ENCODE results near the gene SERINC2. TPM values are rescaled to one million over a fixed set of nuclear protein-coding genes. Genes with fewer than 3 reads are reported as not detected.

SERINC2 gene
- total RNA-seq, 1 donor from 2014 or later: 30.4 TPM

DNA sequence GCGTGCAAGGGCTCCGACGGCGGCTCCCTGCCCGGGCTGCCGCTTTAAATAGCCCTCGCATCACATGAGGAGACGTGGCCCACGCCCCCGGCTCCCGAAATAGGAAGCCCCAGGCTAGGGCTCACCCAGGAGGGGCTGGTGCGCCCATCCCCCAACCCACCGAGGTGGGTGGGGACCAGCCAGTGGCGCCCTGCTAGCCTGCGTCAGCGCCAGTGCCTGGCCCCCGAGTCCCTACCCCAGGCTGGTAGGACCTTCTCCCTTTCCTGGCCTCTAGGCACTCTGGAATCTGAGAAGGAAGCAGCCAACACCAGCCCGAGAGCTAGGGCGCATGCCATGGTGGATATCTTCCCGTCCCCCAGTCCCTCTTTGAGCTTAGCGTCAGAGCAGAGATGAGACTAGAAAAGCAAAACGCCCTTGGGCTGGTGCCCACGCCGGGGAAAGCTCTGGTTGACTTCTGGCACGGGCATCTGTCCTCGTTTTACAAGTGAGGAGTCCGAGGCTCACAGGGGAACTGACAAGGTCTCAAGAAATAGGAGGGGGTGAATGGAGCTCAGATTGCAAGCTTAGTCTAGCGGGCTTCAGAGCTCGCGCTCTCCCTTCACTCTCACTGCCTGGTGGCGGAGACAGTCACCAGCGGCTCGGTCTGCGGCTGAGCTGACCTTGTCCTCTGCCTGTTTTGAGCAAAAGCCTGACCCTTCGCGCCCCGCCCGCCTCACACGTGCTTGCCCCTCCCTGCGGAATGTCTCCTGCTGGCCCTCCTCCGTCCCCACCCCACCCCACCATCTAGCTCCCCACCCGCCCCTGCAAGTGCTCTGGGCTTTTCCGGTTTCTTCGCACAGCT, 39.7 kb upstream of the SERINC2 start, which contains the start of gene FABP3:
Gene FABP3 (minus strand): TSS at position 21 of the 841 bp plus-strand sequence. CDS start 62 bp downstream, outside the sequence.
- Mint-ChIP-seq H3K27ac (ENCODE audit: unreplicated experiment) (peak within 1 kb of the TSS; percentile 95), H3K4me3 (ENCODE audit: unreplicated experiment) (peak within 1 kb of the TSS; percentile 76), H3K9me3 (ENCODE audit: unreplicated experiment) (no peaks in the 10 kb centered on the region), H3K36me3 (ENCODE audit: low read depth, unreplicated experiment) (peaks cover 6% of the 10 kb centered on the region), H3K27me3 (ENCODE audit: low read depth, unreplicated experiment) (no peaks in the 10 kb centered on the region), H3K4me1 (ENCODE audit: low read depth, unreplicated experiment) (peaks cover 28% of the 10 kb centered on the region)
- no peak for TF ChIP-seq EZH2 (IDR thresholded peaks at IDR 0.05; ENCODE audit: insufficient read depth, low read length)
- TF ChIP-seq, protein P1, sequence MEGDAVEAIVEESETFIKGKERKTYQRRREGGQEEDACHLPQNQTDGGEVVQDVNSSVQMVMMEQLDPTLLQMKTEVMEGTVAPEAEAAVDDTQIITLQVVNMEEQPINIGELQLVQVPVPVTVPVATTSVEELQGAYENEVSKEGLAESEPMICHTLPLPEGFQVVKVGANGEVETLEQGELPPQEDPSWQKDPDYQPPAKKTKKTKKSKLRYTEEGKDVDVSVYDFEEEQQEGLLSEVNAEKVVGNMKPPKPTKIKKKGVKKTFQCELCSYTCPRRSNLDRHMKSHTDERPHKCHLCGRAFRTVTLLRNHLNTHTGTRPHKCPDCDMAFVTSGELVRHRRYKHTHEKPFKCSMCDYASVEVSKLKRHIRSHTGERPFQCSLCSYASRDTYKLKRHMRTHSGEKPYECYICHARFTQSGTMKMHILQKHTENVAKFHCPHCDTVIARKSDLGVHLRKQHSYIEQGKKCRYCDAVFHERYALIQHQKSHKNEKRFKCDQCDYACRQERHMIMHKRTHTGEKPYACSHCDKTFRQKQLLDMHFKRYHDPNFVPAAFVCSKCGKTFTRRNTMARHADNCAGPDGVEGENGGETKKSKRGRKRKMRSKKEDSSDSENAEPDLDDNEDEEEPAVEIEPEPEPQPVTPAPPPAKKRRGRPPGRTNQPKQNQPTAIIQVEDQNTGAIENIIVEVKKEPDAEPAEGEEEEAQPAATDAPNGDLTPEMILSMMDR (IDR thresholded peaks at IDR 0.05; ENCODE audit: insufficient read depth, low read depth, low read length): no peak
- Histone ChIP-seq H3K4me1 (ENCODE audit: insufficient read depth, low read length) (peaks cover 27% of the 10 kb centered on the region), H3K79me2 (ENCODE audit: insufficient read depth, low read length) (no peaks in the 10 kb centered on the region), H3K4me3 (ENCODE audit: insufficient read depth, low read depth, low read length) (peak within 1 kb of the TSS; percentile 62), H3K27ac (ENCODE audit: low read depth, low read length) (peak within 1 kb of the TSS; percentile 60), H4K20me1 (ENCODE audit: insufficient read depth, low read length) (no peaks in the 10 kb centered on the region), H3K9ac (ENCODE audit: low read length) (peak within 1 kb of the TSS; percentile 84), H3K27me3 (ENCODE audit: insufficient read depth, low read length) (no peaks in the 10 kb centered on the region), H3K4me2 (ENCODE audit: low read length) (peak within 1 kb of the TSS; percentile 97), H2AFZ (ENCODE audit: low read depth, low read length) (peak within 1 kb of the TSS; percentile 94), H3K9me3 (ENCODE audit: insufficient read depth, low read depth, low read length) (no peaks in the 10 kb centered on the region), H3K36me3 (ENCODE audit: insufficient read depth, low read length) (no peaks in the 10 kb centered on the region)
- FAIRE-seq: no peak
- peak; percentile 47 for DNase-seq (ENCODE audit: low read depth)

DNA sequence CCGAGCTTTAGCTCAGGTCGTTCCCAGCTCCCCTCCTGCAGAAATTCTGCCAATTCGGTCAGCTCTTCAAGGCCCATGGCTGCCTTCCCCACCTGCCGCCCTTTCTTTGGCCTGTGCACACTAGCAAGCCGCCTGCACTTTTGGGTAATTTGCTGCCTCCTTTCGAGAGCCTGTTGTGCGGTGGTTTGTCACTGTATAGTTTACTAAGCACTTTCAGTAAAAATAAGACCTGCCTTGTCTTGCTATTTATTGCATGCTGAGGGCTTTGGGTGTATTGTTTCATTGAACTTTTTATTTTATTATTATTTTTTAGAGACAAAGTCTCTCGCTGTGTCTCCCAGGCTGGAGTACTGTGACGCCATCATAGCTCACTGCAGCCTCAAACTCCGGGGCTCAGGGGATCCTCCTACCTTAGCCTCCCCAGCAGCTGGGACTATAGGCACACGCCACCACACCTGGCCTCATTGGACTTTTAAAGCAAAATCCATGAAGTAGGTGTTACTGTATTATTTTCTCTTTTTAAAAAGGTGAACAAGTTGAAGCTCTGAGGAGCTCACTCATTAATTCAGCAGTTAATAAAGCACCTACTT, 39.0 kb upstream of the SERINC2 start:
- Mint-ChIP-seq H3K27me3 (ENCODE audit: low read depth, unreplicated experiment) (no peaks in the 10 kb centered on the region), H3K4me3 (ENCODE audit: unreplicated experiment) (peak overlapping the region; percentile 76), H3K9me3 (ENCODE audit: unreplicated experiment) (no peaks in the 10 kb centered on the region), H3K36me3 (ENCODE audit: low read depth, unreplicated experiment) (peaks cover 3% of the 10 kb centered on the region), H3K27ac (ENCODE audit: unreplicated experiment) (peak overlapping the region; percentile 95), H3K4me1 (ENCODE audit: low read depth, unreplicated experiment) (peaks cover 22% of the 10 kb centered on the region)
- peaks cover 27% of the 10 kb centered on the region for H3K4me1 ChIP-seq (ENCODE audit: insufficient read depth, low read length)
- H3K79me2 ChIP-seq (ENCODE audit: insufficient read depth, low read length): no peaks in the 10 kb centered on the region
- H4K20me1 ChIP-seq (ENCODE audit: insufficient read depth, low read length): no peaks in the 10 kb centered on the region
- DNase-seq (ENCODE audit: low read depth): no peak
- peak overlapping the region; percentile 97 for H3K4me2 ChIP-seq (ENCODE audit: low read length)
- H3K36me3 ChIP-seq (ENCODE audit: insufficient read depth, low read length): no peaks in the 10 kb centered on the region
- H3K9me3 ChIP-seq (ENCODE audit: insufficient read depth, low read depth, low read length): no peaks in the 10 kb centered on the region
- H3K27ac ChIP-seq (ENCODE audit: low read depth, low read length): no peak overlapping the region
- no peak for FAIRE-seq
- peak overlapping the region; percentile 30 for H2AFZ ChIP-seq (ENCODE audit: low read depth, low read length)
- no peaks in the 10 kb centered on the region for H3K27me3 ChIP-seq (ENCODE audit: insufficient read depth, low read length)
- TF ChIP-seq, protein P1 (IDR thresholded peaks at IDR 0.05; ENCODE audit: insufficient read depth, low read depth, low read length): no peak
- no peak for TF ChIP-seq EZH2 (IDR thresholded peaks at IDR 0.05; ENCODE audit: insufficient read depth, low read length)
- no peak overlapping the region for H3K4me3 ChIP-seq (ENCODE audit: insufficient read depth, low read depth, low read length)
- peak overlapping the region; percentile 84 for H3K9ac ChIP-seq (ENCODE audit: low read length)

All from astrocyte (in vitro differentiated cells and primary cell).